Activated CD8-positive, alpha-beta memory T cell treated with anti-CD3 and anti-CD28 coated beads, Interleukin-2, amount 50 U/mL, for 4 hours (primary cell): ENCODE data around the gene IL17RE.
A peak's percentile ranks its signal among the peaks of the same experiment; 100 is the strongest.
"Not testable (repeated sequence)": the region's sequence is repeated elsewhere in the genome, so short reads cannot be mapped to it uniquely, and the experiment has no call there.

Experiments used
- DNase-seq: peaks from one replicate; pipeline ENCODE4 v3.0.0-alpha.2; 2020

The IL17RE gene

DNA sequence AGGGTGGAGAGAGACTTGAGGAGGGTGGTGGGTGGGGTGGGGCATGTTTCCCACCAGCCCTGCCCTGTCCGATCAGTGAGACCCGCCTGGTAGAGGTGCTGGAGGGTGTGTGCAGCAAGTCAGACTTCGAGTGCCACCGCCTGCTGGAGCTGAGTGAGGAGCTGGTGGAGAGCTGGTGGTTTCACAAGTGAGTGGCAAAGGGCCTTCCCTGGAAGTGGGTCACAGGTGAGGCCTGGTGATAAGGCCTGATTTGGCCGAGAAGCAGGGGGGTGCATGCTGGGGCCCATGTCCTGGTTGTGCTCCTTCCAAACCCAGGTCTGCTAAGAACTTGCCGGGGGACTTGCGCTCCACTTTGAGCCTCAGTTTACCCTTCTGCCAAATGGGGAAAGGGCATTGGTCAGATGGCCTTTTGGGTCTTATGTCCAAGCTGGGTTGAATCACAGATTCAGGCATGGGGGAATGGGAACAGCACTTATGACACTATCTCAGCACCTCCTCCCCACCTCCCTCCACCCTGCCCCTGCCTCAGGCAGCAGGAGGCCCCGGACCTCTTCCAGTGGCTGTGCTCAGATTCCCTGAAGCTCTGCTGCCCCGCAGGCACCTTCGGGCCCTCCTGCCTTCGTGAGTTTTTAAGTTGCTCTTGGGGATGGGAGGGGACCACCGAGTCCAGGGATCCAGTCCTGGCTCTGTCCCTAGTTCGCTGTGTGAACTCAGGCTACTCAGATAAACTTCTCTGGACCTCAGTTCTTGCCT lies 35.0 kb downstream of the IL17RE start:
- no peak for DNase-seq

DNA sequence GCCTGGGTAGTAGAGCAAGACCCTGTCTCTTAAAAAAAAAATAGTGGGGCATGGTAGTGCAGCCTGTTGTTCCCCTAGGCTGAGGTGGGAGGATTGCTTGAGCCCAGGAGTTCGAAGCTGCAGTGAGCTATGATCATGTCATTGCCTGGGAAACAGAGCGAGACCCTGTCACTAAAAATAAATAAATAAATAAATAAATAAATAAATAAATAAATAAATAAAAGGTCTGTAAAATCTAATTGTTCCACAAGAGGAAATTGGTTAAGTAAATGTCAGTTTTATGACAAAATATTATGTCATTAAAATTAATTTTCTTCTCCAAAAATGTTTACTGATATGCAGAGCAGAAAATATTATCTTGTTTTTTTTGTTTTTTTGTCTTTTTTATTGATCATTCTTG lies 36.3 kb downstream of the IL17RE start:
- DNase-seq, result no peak

DNA sequence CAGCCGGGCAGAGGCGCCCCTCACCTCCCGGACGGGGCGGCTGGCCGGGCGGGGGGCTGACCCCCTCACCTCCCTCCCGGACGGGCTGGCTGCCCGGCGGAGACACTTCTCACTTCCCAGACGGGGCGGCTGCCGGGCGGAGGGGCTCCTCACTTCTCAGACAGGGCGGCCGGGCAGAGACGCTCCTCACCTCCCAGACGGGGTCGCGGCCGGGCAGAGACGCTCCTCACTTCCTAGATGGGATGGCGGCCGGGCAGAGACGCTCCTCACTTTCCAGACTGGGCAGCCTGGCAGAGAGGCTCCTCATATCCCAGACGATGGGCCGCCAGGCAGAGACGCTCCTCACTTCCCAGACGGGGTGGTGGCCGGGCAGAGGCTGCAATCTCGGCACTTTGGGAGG lies 37.3 kb downstream of the IL17RE start:
- DNase-seq, result not testable (repeated sequence)

DNA sequence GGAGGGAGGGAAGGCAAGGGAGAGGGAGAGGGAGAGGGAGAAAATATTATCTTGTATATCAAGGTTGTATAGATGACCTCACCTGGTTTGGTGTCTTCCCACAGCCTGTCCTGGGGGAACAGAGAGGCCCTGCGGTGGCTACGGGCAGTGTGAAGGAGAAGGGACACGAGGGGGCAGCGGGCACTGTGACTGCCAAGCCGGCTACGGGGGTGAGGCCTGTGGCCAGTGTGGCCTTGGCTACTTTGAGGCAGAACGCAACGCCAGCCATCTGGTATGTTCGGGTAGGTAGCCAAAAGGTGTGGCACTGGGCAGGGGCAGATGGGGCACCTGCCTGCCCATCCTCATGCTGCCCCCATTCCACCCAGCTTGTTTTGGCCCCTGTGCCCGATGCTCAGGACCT lies 38.1 kb downstream of the IL17RE start:
- DNase-seq, result no peak

DNA sequence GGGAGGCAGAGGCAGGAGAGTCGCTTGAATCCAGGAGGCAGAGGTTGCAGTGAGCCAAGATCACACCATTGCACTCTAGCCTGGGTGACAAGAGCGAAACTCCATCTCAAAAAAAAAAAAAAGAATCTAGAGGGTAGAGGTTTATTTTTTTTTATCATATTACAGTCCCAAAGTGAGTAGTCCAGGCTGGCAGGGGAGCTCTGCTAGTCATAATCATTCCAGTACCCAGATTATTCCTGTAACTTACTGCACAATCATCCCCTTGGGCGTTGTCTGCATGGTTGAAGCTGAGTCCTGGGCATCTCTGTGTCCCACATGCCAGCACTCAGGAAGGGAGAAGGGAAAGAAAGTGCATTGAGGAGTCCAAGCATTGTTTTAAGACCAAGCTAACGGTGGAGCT lies 39.5 kb downstream of the IL17RE start:
- DNase-seq, result no peak

DNA sequence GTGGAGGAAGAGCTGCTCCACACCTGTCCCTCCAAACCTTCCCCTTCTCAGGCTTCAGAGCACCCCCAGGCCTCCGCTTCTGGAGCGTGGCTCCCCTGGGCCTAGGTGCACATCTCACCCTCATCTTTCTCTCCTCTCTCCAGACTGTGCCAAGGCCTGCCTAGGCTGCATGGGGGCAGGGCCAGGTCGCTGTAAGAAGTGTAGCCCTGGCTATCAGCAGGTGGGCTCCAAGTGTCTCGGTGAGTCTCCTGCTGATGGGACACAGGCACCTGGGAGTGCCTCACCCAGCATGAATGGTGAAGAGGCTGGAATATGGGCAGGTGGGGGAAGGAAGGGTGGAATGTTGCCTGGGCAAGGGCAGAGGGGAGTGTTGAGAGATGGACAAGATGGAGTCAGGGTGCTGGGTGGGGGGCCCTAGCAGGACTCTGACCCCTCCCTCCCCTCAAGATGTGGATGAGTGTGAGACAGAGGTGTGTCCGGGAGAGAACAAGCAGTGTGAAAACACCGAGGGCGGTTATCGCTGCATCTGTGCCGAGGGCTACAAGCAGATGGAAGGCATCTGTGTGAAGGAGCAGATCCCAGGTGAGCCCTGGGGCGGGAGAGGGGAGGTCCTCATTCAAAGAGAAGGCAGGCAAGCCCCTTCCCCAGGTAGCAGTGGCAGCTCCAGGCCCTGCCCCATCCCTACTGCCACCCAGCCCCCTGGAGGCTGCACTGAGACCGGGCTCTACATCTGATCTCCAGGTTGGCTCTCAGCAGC lies 40.5 kb downstream of the IL17RE start:
- DNase-seq, result no peak

DNA sequence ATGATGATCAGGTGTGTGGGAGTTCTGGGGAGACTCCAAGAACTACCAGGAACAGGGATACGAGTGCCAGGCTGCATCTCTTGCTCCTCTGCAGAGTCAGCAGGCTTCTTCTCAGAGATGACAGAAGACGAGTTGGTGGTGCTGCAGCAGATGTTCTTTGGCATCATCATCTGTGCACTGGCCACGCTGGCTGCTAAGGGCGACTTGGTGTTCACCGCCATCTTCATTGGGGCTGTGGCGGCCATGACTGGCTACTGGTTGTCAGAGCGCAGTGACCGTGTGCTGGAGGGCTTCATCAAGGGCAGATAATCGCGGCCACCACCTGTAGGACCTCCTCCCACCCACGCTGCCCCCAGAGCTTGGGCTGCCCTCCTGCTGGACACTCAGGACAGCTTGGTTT lies 41.6 kb downstream of the IL17RE start:
- no peak for DNase-seq

DNA sequence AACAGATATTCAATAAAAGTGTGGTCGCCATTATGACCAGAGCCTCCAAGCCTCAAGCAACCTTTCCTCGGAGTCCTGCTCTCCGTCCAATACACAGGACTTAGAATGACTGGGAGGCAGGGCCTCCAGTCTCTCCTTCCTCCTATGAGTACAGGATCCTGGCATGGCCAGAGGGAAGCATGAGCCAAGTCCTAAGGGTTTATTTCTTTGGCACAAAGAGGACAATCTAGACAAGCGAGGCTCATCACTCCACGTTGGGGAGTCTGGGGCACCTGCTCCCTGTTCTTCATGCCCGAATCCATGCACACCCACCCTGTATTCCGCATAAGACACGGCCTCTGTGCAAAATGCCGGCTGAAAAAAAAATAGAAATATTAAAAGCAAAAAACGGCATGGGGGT lies 42.7 kb downstream of the IL17RE start:
- DNase-seq, result no peak

DNA sequence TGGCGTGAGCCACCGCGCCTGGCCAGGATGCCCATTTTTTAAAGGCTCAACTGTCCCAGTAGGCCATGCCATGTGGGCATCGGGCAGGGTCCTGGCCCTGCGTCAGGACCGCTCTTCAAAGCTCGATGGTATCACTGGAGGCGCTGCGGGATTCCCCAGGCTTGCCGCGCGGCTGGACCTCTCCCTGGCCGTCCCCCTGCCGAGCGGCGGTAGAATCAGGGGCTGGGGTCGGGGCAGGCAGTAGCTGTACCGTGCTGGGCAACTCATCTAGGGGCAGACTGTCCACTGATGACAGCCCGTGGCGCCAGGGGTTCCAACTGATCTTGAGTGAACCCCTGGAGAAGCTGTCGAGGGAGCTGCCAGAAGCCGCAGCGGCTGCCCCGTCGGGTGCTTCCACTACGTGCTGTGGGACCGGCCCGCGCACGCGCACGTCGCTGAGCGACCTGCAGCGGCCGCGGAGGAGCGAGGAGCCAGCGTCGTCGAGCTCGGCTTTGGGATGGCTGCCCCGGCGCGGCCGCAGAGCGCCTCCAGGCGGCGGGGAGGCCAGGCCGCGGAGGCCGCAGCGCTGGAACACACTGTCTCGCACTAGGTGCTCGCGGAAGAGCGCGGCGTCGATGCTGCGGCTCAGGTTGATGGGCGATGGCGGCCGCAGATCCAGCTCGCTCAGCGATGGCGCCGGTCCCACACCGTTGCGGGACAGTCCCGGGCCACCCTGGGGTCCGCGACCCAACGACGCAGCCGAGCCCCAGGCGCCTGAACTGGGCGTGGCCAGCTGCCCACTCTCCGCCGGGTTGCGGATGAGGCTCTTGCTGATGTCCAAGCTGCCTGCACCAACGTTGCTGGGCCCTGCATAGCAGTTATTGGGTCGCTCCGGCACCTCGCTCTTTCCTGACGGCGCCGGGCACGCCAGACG lies 43.7 kb downstream of the IL17RE start:
- peak; percentile 85 for DNase-seq

DNA sequence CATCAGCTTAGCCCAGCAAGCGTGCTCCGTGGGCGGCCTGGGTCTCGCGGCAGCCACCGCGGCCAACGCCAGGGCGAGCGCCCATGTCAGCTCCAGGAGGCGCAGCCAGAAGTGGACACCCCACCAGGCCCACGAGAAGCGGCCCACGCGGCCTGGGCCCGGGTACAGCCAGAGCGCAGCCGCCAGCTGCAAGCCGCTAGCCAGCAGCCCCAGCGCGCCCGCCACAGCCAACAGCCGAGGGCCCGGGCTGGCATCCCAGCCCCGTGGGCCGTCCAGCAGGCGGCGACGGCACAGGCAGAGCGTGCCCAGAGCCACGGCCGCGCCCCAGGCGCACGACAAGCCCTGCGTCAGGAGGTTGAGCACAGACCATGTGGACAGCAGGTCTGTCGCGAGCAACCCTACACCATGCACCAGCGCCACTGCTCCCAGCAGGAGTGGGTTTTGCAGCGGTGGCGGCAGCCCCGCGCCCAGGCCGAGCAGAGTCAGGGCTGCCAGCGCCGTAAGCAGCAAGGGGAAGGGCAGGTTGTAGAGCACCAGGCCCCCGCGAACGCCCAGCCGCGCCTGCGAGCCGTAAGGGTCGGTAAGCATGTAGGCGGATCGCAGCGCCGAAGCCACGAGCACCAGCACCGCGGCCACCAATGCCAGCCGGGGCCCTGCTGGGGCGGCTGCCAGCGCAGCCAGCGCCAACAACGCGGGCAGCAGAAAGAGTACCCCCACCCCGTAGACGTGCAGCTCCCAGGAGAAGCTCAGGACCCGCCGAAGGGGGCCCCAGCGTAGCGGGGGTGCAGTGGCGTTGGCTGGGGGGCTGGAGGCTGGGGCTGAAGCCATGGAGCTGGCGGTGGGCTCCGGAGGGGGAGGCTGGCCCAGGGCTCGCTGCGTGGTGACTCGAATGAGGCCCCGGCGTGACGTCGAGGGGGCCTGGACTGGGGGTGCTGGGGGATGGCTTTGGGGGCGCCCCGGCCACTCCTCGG lies 44.7 kb downstream of the IL17RE start:
- no peak for DNase-seq

DNA sequence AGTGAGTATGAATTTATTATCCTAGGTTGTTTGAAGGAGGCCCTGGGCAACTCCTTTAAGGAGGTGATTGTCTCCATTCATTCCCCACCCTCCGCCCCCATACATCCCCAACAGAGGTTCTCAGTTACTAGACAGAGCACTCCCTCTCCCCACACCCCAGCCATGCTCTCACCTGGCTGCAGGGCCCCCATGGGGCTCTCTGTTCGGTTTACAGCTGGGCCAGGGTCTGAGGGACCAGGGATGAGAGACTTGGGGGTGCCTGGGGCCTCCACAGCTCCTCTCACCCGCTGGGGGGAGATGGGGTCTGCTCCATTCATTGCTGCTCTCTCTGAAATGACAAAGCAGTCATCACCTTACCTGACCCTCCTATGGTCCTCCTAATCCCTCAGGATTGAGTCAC lies 45.9 kb downstream of the IL17RE start:
- no peak for DNase-seq

DNA sequence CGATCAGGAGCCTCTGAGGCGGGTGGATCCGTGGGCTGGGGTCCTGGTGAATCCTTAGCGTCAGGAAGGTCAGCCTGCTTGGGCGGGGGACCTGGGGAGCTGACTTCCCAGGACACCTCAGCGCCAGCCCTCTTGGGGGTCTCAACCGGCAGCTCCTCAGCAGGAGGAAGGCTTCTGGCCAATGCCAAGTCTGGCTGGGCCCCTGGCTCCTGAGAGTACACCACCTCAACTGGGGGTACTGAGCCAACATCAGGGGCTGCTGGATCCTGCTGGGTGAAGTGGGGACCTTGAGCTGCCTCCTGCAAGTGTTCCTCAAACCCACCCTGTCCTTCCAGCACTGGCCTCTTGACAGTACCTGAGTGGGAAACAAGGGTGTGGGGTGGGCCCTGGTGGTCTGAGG lies 46.5 kb downstream of the IL17RE start:
- no peak for DNase-seq

DNA sequence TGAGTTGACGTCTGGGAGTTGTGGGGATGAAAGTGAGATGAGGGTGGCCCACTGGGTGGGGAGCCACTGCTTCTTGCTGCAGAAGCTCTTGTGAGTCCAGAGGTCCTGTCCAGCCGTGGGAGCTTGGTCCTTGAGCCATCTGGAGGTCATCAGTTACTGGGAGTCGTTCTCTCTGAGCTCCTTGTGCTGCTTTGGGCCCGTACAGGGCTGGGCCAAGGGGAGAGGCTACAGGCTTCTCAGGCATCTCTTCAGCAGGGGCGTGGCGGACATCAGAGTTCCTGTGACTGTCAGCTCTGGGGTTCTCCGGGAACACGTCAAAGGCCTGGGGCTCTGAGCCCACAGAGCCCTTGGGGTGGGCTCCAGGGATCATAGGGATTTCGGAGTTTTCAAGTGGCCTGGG lies 47.0 kb downstream of the IL17RE start:
- DNase-seq, result no peak

DNA sequence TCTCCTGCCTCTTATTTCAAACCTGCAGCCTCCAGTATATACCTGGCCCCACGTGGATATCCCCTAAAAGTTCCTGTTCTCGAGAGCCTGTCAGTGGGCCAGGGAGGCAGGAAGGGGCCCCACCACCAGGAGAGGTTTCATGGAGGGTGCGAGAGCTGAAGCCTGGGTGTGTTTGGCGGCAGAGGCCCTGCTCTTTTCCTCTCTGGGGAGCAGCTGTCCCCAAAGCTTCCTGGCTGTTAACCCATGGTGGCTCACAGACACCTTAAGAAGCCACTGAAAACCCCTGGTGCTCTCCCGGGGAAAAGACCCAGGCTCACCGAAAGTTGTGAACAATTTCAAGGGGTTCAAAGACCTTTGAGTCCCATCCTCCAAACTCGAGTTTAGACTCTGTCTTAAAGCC lies 48.5 kb downstream of the IL17RE start:
- DNase-seq, result no peak

DNA sequence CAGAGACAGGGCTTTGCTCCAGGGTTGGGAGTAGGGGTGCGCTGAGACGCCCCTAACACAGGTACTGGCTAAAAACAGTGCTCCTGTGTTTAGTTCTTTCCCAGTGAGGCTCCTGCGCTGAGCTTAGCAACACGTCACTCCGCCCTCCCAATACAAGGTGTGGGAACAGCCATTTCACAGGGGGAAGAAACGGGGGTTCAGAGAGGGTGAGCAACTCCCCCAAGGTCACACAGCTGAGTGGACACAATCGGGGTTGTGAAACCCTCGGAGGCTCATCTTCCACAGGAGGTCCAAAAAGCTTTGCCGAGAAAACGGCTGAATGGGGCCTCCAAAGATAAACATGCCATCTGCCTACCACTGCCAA lies 48.9 kb downstream of the IL17RE start:
- no peak for DNase-seq

DNA sequence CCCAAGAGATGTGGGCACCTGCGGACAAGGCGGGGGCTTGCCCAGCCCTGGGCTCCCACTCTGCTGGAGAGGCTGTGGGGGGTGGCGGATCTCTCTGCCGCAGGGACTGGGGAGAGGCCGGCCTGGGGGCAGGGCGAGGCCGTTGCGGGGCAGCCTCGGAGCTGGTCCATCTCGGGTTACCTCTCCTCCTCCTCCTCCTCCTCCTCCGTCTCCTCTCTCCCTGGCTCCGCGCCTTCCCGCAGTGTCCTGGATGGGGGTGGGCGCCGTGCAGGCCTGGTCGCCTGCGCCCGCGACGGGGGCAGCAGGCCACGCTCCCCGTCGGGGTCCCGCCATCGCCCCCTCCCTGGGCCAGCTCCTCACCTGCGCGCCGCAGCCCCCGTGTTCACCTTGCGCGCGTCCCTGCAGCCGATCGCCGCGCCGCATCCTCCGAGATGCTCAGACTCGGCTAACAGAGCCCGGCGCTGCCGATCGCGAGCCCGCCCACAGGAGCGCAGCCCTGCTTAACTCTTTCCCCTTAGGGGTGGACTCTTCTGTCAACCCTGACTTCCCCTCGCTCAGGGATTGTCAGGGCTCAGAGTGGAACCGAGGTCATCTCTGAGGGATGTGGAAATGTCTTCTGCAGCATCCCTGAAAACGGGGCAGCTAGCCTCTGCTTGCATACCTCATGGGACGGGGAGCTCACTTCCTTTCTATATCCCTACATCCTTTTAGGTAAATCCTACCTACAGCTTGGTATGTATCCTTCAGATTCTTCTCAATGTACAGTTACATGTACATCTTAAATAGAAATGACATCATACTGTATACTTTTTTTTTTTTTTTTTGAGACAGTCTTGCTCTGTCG lies 49.5 kb downstream of the IL17RE start, which contains the start of gene PRRT3:
Gene PRRT3 (minus strand): TSS at position 447 of the 844 bp plus-strand sequence. CDS start 2,293 bp downstream, outside the sequence.
- peak; percentile 56 for DNase-seq

DNA sequence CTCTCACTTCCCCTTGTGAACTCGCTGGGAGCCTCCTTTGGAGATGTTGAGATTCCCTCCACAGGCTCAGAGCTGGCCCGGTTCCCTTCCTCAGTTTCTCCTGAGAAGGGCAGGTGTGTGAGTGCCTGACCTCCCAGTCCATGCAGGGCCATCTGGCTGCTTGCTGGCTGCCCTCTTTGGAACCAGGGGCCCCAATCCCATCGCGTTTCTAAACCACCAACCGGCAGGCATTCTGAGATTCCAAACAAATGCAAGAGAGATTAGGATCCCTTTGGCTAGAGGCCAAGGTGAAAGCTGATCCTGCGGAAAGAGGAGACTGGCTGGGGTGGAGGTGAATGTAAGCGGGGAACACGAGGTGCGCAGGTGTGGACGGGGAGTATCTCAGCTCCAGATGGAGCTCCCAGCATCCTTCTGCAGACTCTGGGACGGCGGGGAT lies 52.4 kb downstream of the IL17RE start:
- DNase-seq, result no peak

DNA sequence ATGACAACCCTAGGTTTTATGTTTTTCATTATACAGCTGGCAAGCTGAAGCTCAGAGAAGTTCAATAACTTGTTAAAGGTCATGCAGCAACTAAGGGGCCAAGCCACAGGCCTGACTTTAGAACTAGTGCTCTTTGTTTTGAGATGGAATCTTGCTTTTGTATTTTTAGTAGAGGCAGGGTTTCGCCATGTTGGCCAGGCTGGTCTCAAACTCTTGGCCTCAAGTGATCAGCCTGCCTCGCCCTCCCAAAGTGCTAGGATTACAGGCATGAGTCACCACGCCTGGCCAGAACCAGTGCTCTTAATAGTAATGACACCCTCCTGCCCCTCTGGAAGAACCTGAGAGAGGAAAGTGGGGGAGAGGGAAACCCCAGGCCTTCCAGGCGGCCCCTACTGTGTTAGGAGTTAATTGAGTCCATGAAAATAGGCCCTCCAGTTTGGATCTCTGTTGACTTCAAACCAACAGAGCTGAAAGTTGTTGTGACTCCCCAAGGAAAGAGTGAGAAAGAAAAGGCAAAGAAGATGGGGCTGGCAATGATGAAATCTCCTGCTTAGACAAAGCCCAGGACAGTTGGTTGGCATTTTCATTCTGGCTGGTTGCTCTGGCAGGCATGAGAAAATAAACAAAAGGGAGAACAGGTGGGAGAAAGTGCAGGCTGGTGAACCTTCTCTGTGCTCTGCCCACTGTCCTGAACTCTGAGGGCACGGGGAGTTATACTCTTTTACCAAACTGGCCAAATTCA lies 53.1 kb downstream of the IL17RE start:
- no peak for DNase-seq

DNA sequence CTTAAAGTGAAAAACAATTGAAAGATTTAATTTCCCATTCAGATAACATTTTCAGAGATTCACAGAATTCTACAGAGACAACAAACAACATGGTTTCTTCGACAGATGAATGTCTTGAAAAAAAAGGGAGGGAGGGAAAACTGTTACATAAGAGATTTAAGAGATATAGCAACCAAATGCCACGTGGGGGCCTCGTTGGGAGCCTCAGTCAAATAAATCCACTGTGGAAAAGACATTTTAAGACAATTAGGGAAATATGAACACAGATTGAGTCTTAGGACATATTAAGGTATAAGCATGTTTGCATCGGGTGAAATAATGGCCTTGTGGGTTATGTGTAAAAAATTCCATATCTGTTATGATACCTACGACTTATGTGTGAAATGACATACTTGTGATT lies 54.6 kb downstream of the IL17RE start:
- DNase-seq, result no peak

DNA sequence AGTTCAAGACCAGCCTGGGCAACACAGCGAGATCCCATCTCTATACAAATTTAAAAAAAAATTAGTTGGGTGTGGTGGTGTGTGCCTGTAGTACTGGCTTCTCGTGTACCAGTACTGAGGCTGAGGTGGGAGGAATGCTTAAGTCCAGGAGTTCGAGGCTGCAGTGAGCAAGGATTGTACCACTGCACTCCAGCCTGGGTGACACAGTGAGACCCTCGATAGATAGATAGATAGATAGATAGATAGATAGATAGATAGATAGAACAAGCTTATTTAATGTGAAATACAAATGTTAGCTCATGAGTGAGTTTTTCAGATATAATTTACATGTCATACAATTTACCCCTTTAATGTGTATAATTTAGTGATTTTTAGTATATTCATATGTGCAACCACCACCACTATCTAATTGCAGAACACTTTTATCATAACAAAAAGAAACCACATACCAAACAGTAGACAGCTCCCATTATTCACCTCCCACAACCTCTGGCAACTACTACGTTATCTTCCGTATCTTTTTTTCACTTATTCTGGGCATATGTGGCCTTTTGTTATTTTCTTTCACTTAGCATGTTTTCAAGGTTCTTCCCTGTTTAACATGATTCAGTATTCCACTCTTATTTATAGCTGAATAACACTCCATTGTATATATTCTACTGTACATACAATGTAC lies 62.7 kb downstream of the IL17RE start:
- DNase-seq, result no peak
